Ovary (tissue), 3 donors: ENCODE results near the gene PPA2.

Source experiments
- CTCF ChIP-seq, 3 donors: fragments of 450-650 bp in 2 of 3; fragments of 200-600 bp in 1 of 3; IDR thresholded peaks; one replicate each; pipeline versions ENCODE4 v1.5.1 to v1.8.0; 2016 to 2022; ENCODE audit warnings: antibody characterized with exemption in 3 of 3, mild to moderate bottlenecking in 1 of 3
- EP300 ChIP-seq: sonication (generic); formaldehyde crosslinking; IDR thresholded peaks from one replicate; pipeline ENCODE4 v1.6.1; 2017; ENCODE audit warnings: antibody characterized with exemption
- POLR2A ChIP-seq: fragments of 450-650 bp; IDR thresholded peaks from one replicate; pipeline ENCODE4 v1.6.1; 2017; ENCODE audit warnings: antibody characterized with exemption, mild to moderate bottlenecking, moderate library complexity
- donor health status: DM: no; HTN: no; CAD: no.

DNA sequence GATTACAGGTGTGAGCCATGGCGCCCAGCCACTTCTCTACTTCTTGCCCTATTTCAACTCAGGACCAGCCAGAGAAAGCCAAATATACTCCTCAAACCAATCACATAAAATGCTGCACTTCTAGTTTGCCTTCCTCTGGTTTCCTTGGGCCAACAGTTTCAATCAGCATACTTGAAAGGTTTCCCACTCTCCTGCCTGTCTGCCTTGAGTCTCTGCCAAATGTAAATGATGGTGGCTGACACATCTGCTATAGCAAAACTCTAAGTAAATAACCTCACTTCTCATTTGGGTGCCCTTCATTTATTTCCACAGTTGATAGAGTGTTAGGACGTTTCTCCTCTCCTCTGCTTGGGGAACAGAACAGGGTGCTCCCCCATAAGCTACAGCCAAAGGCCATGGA lies 36.4 kb upstream of the PPA2 start:
- TF ChIP-seq CTCF (IDR thresholded peaks at IDR 0.05), result no peak
- no peak for TF ChIP-seq POLR2A
- TF ChIP-seq EP300, result no peak
